ENCODE data around the gene RTEL1.

Gene RTEL1

GRCh38 chr20:63678667-63679465 lies 20.8 kb downstream of the RTEL1 start:
- no peaks in the 10 kb centered on the region for H3K4me1 ChIP-seq (ENCODE audit: insufficient read depth, low read length)
- H3K4me2 ChIP-seq (ENCODE audit: insufficient read depth, low read length): no peak overlapping the region
- no peak overlapping the region for H3K4me3 ChIP-seq (ENCODE audit: low read depth in 1 of 2, low read length in 2 of 2)
- TF ChIP-seq CTCF (IDR thresholded peaks at IDR 0.05; ENCODE audit: borderline replicate concordance, extremely low read depth, low read length, poor library complexity, severe bottlenecking): no peak
- no peak for TF ChIP-seq EZH2 (IDR thresholded peaks at IDR 0.05; ENCODE audit: borderline replicate concordance, low read depth, low read length, severe bottlenecking)
- H3K27me3 ChIP-seq (ENCODE audit: insufficient read depth, low read length, poor library complexity): no peaks in the 10 kb centered on the region
- peaks cover 78% of the 10 kb centered on the region for H3K36me3 ChIP-seq (ENCODE audit: insufficient read depth, low read length)
- H3K79me2 ChIP-seq (ENCODE audit: insufficient read depth, low read length): no peaks in the 10 kb centered on the region
- ATAC-seq (ENCODE audit: insufficient read depth, low read depth) (no peak), DNase-seq (no peak)
- peaks cover 21% of the 10 kb centered on the region for H4K20me1 ChIP-seq (ENCODE audit: insufficient read depth, low read length)
- no peak overlapping the region for H3K27ac ChIP-seq (ENCODE audit: low read length)
- H3K9me3 ChIP-seq (ENCODE audit: insufficient read depth, low read length, severe bottlenecking): no peaks in the 10 kb centered on the region
- H2AFZ ChIP-seq (ENCODE audit: low read depth, low read length): no peak overlapping the region
- no peak overlapping the region for H3K9ac ChIP-seq (ENCODE audit: low read depth, low read length)

GRCh38 chr20:63679799-63680305 lies 21.7 kb downstream of the RTEL1 start:
- ATAC-seq (ENCODE audit: insufficient read depth, low read depth): no peak
- DNase-seq: no peak
- H3K36me3 ChIP-seq (ENCODE audit: insufficient read depth, low read length): peaks cover 70% of the 10 kb centered on the region
- no peaks in the 10 kb centered on the region for H3K9me3 ChIP-seq (ENCODE audit: insufficient read depth, low read length, severe bottlenecking)
- H3K9ac ChIP-seq (ENCODE audit: low read depth, low read length): no peak overlapping the region
- H4K20me1 ChIP-seq (ENCODE audit: insufficient read depth, low read length): peaks cover 21% of the 10 kb centered on the region
- no peaks in the 10 kb centered on the region for H3K4me1 ChIP-seq (ENCODE audit: insufficient read depth, low read length)
- TF ChIP-seq CTCF (IDR thresholded peaks at IDR 0.05; ENCODE audit: borderline replicate concordance, extremely low read depth, low read length, poor library complexity, severe bottlenecking) (no peak), EZH2 (IDR thresholded peaks at IDR 0.05; ENCODE audit: borderline replicate concordance, low read depth, low read length, severe bottlenecking) (no peak)
- H3K4me2 ChIP-seq (ENCODE audit: insufficient read depth, low read length): no peak overlapping the region
- H3K27me3 ChIP-seq (ENCODE audit: insufficient read depth, low read length, poor library complexity): no peaks in the 10 kb centered on the region
- H3K79me2 ChIP-seq (ENCODE audit: insufficient read depth, low read length): no peaks in the 10 kb centered on the region
- H2AFZ ChIP-seq (ENCODE audit: low read depth, low read length): no peak overlapping the region
- H3K4me3 ChIP-seq (ENCODE audit: low read depth in 1 of 2, low read length in 2 of 2): no peak overlapping the region
- no peak overlapping the region for H3K27ac ChIP-seq (ENCODE audit: low read length)

GRCh38 chr20:63680427-63680826 lies 22.3 kb downstream of the RTEL1 start:
- TF ChIP-seq EZH2 (IDR thresholded peaks at IDR 0.05; ENCODE audit: borderline replicate concordance, low read depth, low read length, severe bottlenecking) (no peak), CTCF (IDR thresholded peaks at IDR 0.05; ENCODE audit: borderline replicate concordance, extremely low read depth, low read length, poor library complexity, severe bottlenecking) (no peak)
- no peaks in the 10 kb centered on the region for H3K27me3 ChIP-seq (ENCODE audit: insufficient read depth, low read length, poor library complexity)
- H3K79me2 ChIP-seq (ENCODE audit: insufficient read depth, low read length): no peaks in the 10 kb centered on the region
- no peak overlapping the region for H2AFZ ChIP-seq (ENCODE audit: low read depth, low read length)
- peaks cover 66% of the 10 kb centered on the region for H3K36me3 ChIP-seq (ENCODE audit: insufficient read depth, low read length)
- H3K4me3 ChIP-seq (ENCODE audit: low read depth in 1 of 2, low read length in 2 of 2): no peak overlapping the region
- no peak overlapping the region for H3K9ac ChIP-seq (ENCODE audit: low read depth, low read length)
- no peak overlapping the region for H3K27ac ChIP-seq (ENCODE audit: low read length)
- ATAC-seq (ENCODE audit: insufficient read depth, low read depth) (no peak), DNase-seq (no peak)
- H3K4me1 ChIP-seq (ENCODE audit: insufficient read depth, low read length): no peaks in the 10 kb centered on the region
- peaks cover 21% of the 10 kb centered on the region for H4K20me1 ChIP-seq (ENCODE audit: insufficient read depth, low read length)
- H3K9me3 ChIP-seq (ENCODE audit: insufficient read depth, low read length, severe bottlenecking): no peaks in the 10 kb centered on the region
- H3K4me2 ChIP-seq (ENCODE audit: insufficient read depth, low read length): no peak overlapping the region

Measured in DND-41 (cell line).